Sigmoid colon (tissue), 7 donors: Measurements from ENCODE around the gene RPGR. TPM values are rescaled to one million over a fixed set of nuclear protein-coding genes. Genes with fewer than 3 reads are reported as not detected.

ENCODE experiments used
- DNase-seq: peaks from one replicate; pipeline ENCODE4 v3.0.0-alpha.2; 2019
- H3K27ac ChIP-seq, 4 donors: fragments of 200-600 bp; sonication (generic); one replicate each; pipeline ENCODE4 v1.5.1; 2016 to 2019; ENCODE audit warnings: mild to moderate bottlenecking in 1 of 4
- H3K27me3 ChIP-seq, 3 donors: fragments of 200-600 bp; sonication (generic); one replicate each; pipeline ENCODE4 v1.5.1; 2019; ENCODE audit warnings: mild to moderate bottlenecking in 1 of 3
- H3K36me3 ChIP-seq, 4 donors: fragments of 200-600 bp; sonication (generic); one replicate each; pipeline ENCODE4 v1.5.1; 2016 to 2019
- H3K4me1 ChIP-seq, 4 donors: fragments of 200-600 bp; sonication (generic); one replicate each; pipeline ENCODE4 v1.5.1; 2017 to 2019
- H3K4me3 ChIP-seq, 4 donors: fragments of 200-600 bp; sonication (generic); one replicate each; pipeline ENCODE4 v1.5.1; 2017 to 2019; ENCODE audit warnings: mild to moderate bottlenecking in 2 of 4, moderate library complexity in 1 of 4
- H3K9me3 ChIP-seq, 4 donors: fragments of 200-600 bp in 3 of 4; sonication (generic) in 3 of 4; one replicate each; pipeline versions ENCODE4 v1.5.1 to v1.6.1; 2013 to 2019
- CTCF ChIP-seq, 4 experiments: fragments of 450-650 bp in 3 of 4; fragments of 200-600 bp in 1 of 4; IDR thresholded peaks; one replicate each; pipeline ENCODE4 v1.5.1; 2016 to 2019; ENCODE audit warnings: antibody characterized with exemption in 4 of 4, mild to moderate bottlenecking in 3 of 4, moderate library complexity in 2 of 4
- EP300 ChIP-seq, 4 donors: sonication (generic); formaldehyde crosslinking; IDR thresholded peaks; one replicate each; pipeline ENCODE4 v1.6.1; 2017; ENCODE audit warnings: antibody characterized with exemption in 4 of 4
- POLR2A ChIP-seq, 2 donors: fragments of 450-650 bp; IDR thresholded peaks; one replicate each; pipeline ENCODE4 v1.6.1; 2016; ENCODE audit warnings: antibody characterized with exemption in 2 of 2, mild to moderate bottlenecking in 2 of 2, moderate library complexity in 2 of 2
- POLR2AphosphoS5 ChIP-seq, 4 donors: sonication (generic); formaldehyde crosslinking; IDR thresholded peaks; one replicate each; pipeline ENCODE4 v1.6.1; 2017; ENCODE audit warnings: antibody characterized with exemption in 4 of 4
- WGBS, 2 donors: extraction: QIAGEN DNeasy Blood & Tissue Kit; methylation state at CpG; one replicate each; pipeline ENCODE4 v1.1.7; 2013; 5-methylcytosine and 5-hydroxymethylcytosine counted together
- intact Hi-C: fragments of 100-400 bp; cut with DNase I; formaldehyde crosslinking; loops from one replicate; pipeline ENCODE4 v1.15.1; 2023
- polyA plus RNA-seq, 3 donors: library from polyadenylated mRNA; stranded (reverse); fragments of 200-250 nt; gene quantifications; one replicate each; pipeline ENCODE4 v1.2.3, GENCODE V29; 2013
- total RNA-seq, 4 donors: library from RNA; depleted of rRNA; stranded (reverse); fragments of >200 nt; gene quantifications; one replicate each; pipeline ENCODE4 v1.1.0, GENCODE V29; 2016
- donor health status: healthy with polysubstance abuse.
- donor health status: Bipolar disorder and iron deficiency.
- donor health status: healthy.

The RPGR gene
- total and polyA plus RNA-seq, 7 donors: 3.7 to 41.8 (median 9.3) TPM

GRCh38 chrX:38336538-38337240, 9.4 kb upstream of the RPGR start:
- intact Hi-C loops: no loop called here
- Histone ChIP-seq H3K27me3 (peaks cover 0 to 2% (median 0%) of the 10 kb centered on the region in 3 donors), H3K36me3 (no peaks in the 10 kb centered on the region), H3K4me1 (no peaks in the 10 kb centered on the region), H3K27ac (no peak overlapping the region), H3K4me3 (no peak overlapping the region), H3K9me3 (no peaks in the 10 kb centered on the region)
- no peak for TF ChIP-seq CTCF (IDR thresholded peaks at IDR 0.05)
- no peak for TF ChIP-seq POLR2A (IDR thresholded peaks at IDR 0.05)
- WGBS, 2 donors: 16 to 41% methylated on average over 5 of the region's 5 CpGs
- DNase-seq: no peak

GRCh38 chrX:38335382-38335781, 8.1 kb upstream of the RPGR start:
- no peak for TF ChIP-seq POLR2AphosphoS5 (IDR thresholded peaks at IDR 0.05)
- no peak for TF ChIP-seq CTCF (IDR thresholded peaks at IDR 0.05)
- no peak for TF ChIP-seq POLR2A (IDR thresholded peaks at IDR 0.05)
- no peak for TF ChIP-seq EP300 (IDR thresholded peaks at IDR 0.05)
- Histone ChIP-seq H3K4me1 (no peaks in the 10 kb centered on the region), H3K27ac (no peak overlapping the region), H3K27me3 (peaks cover 0 to 2% (median 0%) of the 10 kb centered on the region in 3 donors), H3K9me3 (no peaks in the 10 kb centered on the region), H3K36me3 (no peaks in the 10 kb centered on the region), H3K4me3 (no peak overlapping the region)
- intact Hi-C loops: no loop called here
- DNase-seq: no peak

- intact Hi-C loops: no loop called here
- Histone ChIP-seq H3K4me1 (peaks cover 0 to 4% (median 0%) of the 10 kb centered on the region in 4 donors), H3K36me3 (no peaks in the 10 kb centered on the region), H3K4me3 (no peak overlapping the region), H3K27ac (no peak overlapping the region), H3K9me3 (no peaks in the 10 kb centered on the region), H3K27me3 (peaks cover 0 to 2% (median 0%) of the 10 kb centered on the region in 3 donors)
- TF ChIP-seq POLR2AphosphoS5 (IDR thresholded peaks at IDR 0.05): no peak
- no peak for TF ChIP-seq EP300 (IDR thresholded peaks at IDR 0.05)
- TF ChIP-seq POLR2A (IDR thresholded peaks at IDR 0.05): no peak
- TF ChIP-seq CTCF (IDR thresholded peaks at IDR 0.05): no peak
- DNase-seq: no peak
Measured at GRCh38 chrX:38332505-38332904, 5.2 kb upstream of the RPGR start.

- intact Hi-C loops: loop anchor here (2.0 to 10.0 kb wide), 5 partner anchors 113 to 1785 kb away; partner anchors contain the start of genes DYNLT3 and TSPAN7
- Histone ChIP-seq H3K4me1 (peaks cover 0 to 10% (median 0%) of the 10 kb centered on the region in 4 donors), H3K4me3 (peak overlapping the region; percentile 48 to 68 (median 64)), H3K9me3 (no peaks in the 10 kb centered on the region), H3K36me3 (no peaks in the 10 kb centered on the region), H3K27me3 (peaks cover 0 to 3% (median 0%) of the 10 kb centered on the region in 3 donors), H3K27ac (peak overlapping the region; percentile 83 to 92 (median 86))
- no peak for DNase-seq
- TF ChIP-seq CTCF (IDR thresholded peaks at IDR 0.05): no peak
- 4 to 15% methylated on average over 4 of the region's 4 CpGs for WGBS, 2 donors
Measured at GRCh38 chrX:38327775-38328081, 419 bp upstream of the RPGR start.

GRCh38 chrX:38326086-38326485, 1.2 kb downstream of the RPGR start:
- Histone ChIP-seq H3K27ac (peak overlapping the region; percentile 83 to 92 (median 86)), H3K4me3 (peak overlapping the region in 3 of 4 donors; percentile 64 to 68 (median 65)), H3K36me3 (no peaks in the 10 kb centered on the region), H3K4me1 (peaks cover 0 to 10% (median 0%) of the 10 kb centered on the region in 4 donors), H3K9me3 (no peaks in the 10 kb centered on the region), H3K27me3 (peaks cover 0 to 3% (median 0%) of the 10 kb centered on the region in 3 donors)
- TF ChIP-seq CTCF (IDR thresholded peaks at IDR 0.05): no peak
- no peak for TF ChIP-seq EP300 (IDR thresholded peaks at IDR 0.05)
- no peak for TF ChIP-seq POLR2A (IDR thresholded peaks at IDR 0.05)
- no peak for TF ChIP-seq POLR2AphosphoS5 (IDR thresholded peaks at IDR 0.05)
- intact Hi-C loops: loop anchor here (2.0 to 10.0 kb wide), 5 partner anchors 111 to 1786 kb away; partner anchors contain the start of genes DYNLT3 and TSPAN7
- 20 to 62% methylated on average over 3 of the region's 3 CpGs for WGBS, 2 donors
- no peak for DNase-seq
